Dedifferentiated amniotic fluid mesenchymal stem cell (primary cell): ENCODE data around the gene PPP3CA.

Experiments
- DNase-seq: peaks from one replicate; pipeline ENCODE4 v3.0.0-alpha.2; 2016; ENCODE audit errors: extremely low spot score

The PPP3CA gene

GRCh38 chr4:101331017-101331416 is 16.3 kb downstream of the PPP3CA start:
- DNase-seq, result no peak

DNA sequence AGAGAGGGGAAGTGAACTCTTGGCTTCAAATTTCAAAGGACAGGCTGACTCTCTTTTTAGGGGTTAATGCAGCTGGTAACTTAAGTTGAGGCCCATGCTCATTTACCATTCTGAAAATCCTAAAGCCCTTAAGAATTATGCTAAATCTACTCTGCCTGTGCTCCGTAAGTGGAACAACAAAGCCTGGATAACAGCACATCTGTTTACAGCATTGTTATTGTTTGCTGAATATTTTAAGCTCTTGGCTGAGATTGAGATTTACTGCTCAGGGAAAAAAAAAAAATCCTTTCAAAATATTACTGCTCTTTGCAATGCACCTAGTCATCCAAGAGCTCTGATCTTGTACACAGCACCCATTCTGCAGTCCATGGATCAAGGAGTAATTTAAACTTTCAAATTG is 17.7 kb downstream of the PPP3CA start:
- DNase-seq, result no peak

DNA sequence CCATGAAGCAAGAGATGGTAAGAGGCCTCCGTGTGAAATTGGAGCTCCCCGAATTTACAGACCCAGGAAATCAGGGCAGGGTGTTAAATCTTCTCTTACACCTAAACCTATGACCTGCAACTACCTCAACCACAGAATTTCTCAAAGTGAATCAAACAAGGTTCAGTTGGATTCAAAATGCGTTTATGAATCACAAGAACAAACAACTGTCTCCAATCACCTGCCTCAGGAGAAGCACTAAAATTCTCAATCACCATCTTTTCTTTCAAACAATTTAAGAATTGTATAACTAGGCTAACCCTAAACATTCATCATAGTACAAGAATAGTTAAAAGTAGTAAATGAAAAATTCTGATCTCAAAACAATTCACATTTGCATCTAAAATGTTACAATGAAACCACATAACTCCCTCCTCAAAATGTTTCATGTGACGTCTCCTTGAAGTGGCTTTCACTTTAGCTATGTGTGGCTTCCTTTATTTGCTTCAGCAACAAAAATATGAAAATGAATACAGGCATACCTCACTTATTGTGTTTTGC is 19.2 kb downstream of the PPP3CA start:
- no peak for DNase-seq

- DNase-seq, result no peak
These were observed 20.8 kb downstream of the PPP3CA start for GRCh38 chr4:101326576-101326975.

DNA sequence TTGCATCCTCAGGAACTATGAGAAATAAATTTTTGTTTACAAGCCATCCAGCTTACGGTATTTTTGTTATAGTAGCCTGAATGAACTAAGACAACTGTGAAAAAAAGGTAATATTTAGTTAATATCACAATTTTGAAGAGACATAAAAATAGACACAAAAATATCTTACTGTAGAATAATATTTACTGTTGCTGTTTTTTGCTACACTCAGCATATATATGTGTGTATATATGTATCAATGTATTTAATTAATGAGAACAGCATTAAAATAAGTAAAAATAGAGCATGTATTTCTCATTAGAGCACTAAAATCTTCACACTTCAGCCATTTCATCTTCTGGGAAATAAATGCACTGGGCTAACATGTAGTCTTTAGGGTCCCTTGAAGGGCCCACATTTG is 24.6 kb downstream of the PPP3CA start:
- DNase-seq, result no peak

GRCh38 chr4:101321481-101322042 is 25.8 kb downstream of the PPP3CA start:
- no peak for DNase-seq

DNA sequence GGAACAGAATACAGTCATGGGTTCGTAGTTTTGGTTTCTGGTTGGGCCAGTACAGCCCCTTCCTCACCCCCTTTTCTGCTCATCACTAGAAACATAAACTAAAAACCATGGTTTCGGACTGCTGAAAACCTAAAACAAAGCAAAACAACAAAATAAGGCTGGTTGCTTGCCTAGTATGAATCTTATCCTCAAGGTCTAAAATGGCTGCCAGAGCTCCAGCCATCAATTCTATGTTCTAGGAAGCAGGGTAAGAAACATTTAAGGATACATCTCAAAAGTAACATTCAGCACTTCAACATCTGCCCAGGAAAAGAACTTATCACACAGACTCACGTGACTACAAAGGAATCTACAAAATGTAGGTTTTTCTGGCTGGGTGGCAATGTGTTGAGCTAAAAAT is 31.5 kb downstream of the PPP3CA start:
- DNase-seq, result no peak

DNA sequence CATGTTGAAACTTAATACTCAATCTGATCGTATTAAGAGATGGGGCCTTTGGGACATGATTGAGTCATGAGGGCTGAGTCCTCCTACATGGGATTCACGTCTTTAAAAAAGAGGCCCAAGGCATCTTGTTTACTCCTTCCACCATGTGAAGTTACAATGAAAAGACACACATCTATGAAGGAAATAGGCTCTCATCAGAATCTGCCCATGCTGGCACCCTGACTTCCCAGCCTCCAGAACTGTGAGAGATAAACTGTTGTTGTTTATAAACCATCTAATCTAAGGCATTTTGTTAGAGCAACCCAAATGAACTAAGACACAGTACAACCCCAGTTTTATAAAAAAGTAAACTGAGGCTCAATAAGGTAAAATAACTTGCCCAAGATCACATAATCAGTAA is 32.3 kb downstream of the PPP3CA start:
- no peak for DNase-seq

- no peak for DNase-seq
These were observed 37.4 kb downstream of the PPP3CA start for GRCh38 chr4:101309925-101310324.

DNA sequence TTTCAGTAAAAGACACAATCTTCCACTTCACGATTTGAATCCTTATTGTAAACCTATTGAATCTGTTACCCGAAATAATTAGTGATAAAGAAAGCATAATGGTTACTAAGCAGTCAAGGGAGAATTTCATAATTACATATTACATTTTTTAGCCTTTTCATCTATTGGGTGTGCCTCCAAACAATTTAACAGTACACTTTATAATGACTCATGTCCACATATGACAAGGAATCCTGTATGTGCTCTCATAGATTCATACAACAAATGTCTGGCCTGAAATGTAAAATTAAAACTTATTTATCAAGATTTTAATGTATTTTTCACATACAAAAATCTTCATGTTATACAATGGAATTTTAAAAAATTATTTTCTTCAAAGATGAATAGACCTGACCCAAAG is 39.4 kb downstream of the PPP3CA start:
- no peak for DNase-seq

DNA sequence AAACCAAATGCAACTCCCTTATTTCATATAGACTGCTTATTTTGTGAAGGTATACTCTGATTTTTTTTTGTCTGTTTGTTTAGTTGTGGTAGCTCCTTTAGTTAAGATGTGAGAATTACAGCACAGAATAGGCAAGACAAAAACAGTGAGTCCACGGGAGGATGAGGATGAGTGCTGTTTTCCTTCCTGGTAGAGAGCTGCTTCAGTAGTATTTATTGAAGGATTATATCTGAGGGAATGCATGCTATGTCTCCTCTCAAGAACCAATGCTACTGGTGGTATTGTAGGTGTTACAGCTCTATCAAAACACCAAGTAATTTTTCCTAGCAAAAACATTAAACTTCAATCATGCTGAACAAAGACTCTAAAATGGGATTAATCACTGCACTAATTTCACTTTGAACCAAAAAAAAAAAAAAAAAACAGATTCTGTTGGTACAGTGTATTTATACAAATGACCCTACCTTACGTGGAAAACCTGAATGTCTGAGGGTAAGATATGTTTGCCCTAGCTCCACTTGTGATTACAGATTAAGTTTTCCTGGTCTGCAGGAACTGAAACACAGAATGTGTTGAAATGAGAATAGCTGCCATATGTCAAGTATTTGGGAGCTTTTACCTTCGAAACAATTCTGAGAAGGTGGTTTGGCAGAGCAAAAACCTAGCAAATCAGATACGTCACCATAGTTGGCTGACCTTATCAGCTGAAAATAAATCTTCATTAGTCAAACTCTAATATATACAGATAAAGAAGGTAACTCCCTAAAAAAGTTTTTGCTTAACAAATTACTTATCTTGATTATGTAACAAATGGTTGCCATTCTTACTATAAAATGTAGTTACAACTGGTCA is 40.3 kb downstream of the PPP3CA start:
- DNase-seq, result no peak

GRCh38 chr4:101306225-101306624 is 41.1 kb downstream of the PPP3CA start:
- DNase-seq, result no peak

GRCh38 chr4:101304916-101305315 is 42.4 kb downstream of the PPP3CA start:
- DNase-seq, result peak; percentile 65

DNA sequence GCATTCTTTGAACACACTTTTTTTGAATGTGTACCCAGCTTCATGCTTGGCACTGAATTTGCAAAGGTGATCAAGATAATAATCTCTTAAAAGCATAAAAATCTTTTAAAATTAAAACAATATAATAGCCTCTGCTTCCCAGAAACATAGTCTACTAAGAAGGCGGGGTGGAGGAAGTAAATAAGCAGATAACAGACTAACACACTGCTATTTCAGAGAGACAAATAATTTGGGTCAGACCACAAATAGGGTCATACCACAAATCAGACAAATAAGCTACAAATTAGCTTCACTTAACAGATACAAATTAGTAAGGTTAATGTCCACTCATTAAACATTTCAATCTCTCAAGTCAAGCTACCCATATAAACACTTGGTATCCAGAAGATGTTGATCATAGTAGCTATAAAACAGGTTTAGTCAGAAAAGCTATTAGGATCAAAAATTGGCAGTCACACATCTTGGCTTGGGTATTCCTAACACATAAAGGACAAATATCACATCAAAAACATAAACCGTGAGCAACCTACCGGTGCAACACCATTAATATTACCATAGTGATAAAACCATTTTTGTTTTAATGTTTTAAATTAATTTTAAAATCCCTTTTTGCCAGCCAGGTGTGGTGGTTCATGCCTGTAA is 47.3 kb downstream of the PPP3CA start:
- DNase-seq, result no peak

DNA sequence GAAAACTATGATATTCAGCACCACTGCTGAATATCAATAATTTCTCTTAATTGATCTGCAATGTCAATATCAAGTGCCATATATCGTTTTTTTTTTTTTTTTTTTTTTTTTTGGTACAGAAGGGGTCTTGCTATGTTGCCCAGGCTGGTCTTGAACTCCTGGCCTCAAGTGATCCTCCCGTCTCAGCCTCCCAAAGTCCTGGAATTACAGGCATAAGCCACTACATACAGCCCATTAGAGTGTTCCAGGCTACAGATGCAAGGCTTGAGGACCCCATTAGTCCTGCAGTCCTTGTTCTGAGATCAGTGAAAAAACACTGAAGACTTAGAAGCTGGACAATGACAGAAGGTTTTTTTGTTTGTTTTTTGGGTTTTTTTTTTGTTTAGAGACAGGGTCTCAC is 48.3 kb downstream of the PPP3CA start:
- DNase-seq, result no peak

GRCh38 chr4:101295691-101296090 is 51.6 kb downstream of the PPP3CA start:
- DNase-seq, result no peak

DNA sequence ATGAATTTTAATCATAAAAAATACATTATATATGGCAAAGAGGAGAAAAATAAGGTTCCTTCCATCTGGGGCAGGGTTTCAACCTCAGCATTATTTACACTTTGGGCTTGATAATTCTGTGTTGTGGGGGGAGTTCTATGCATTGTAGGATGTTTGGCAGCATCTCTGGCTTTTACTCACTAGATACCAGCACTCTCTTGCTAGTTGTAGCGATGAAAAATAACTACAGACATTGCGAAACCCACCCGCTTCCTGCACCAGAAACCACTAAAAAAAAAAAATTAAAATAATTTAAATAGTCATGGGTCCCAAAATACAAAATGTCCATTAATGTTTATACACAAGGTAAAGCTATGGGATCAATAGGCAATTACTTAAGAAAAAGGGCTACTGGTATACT is 52.7 kb downstream of the PPP3CA start:
- no peak for DNase-seq

GRCh38 chr4:101292901-101293300 is 54.4 kb downstream of the PPP3CA start:
- no peak for DNase-seq

GRCh38 chr4:101292214-101292613 is 55.1 kb downstream of the PPP3CA start:
- DNase-seq, result no peak

DNA sequence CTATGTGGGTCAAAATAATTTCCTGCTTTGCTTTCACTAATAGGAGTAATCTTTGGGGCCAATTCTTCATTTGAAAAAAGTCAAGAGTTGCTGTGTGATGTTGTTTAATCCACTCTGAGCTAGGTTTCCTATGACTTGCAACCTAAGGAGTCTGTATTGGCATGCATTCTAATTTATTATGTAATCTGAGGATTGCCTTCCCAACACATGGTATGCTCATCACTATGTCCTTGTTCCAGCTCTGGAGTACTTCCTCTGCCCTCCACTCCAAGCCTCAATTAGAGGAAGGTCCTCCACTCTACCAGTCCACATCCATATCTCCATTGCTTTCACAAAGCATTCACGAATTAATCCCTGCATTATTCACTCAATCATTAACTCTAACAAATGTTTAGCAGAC is 56.1 kb downstream of the PPP3CA start:
- DNase-seq, result no peak

GRCh38 chr4:101290654-101291053 is 56.7 kb downstream of the PPP3CA start:
- no peak for DNase-seq

- no peak for DNase-seq
These were observed 58.0 kb downstream of the PPP3CA start for GRCh38 chr4:101289306-101289705.
